Measurements from ENCODE around the gene ZNF189.

ZNF189 gene

GRCh38 chr9:101356619-101357018 lies 42.0 kb upstream of the ZNF189 start:
- H3K4me3 ChIP-seq (replicated peaks; ENCODE audit: low read depth, low read length), result no peak overlapping the region
- TF ChIP-seq, protein P1, sequence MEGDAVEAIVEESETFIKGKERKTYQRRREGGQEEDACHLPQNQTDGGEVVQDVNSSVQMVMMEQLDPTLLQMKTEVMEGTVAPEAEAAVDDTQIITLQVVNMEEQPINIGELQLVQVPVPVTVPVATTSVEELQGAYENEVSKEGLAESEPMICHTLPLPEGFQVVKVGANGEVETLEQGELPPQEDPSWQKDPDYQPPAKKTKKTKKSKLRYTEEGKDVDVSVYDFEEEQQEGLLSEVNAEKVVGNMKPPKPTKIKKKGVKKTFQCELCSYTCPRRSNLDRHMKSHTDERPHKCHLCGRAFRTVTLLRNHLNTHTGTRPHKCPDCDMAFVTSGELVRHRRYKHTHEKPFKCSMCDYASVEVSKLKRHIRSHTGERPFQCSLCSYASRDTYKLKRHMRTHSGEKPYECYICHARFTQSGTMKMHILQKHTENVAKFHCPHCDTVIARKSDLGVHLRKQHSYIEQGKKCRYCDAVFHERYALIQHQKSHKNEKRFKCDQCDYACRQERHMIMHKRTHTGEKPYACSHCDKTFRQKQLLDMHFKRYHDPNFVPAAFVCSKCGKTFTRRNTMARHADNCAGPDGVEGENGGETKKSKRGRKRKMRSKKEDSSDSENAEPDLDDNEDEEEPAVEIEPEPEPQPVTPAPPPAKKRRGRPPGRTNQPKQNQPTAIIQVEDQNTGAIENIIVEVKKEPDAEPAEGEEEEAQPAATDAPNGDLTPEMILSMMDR (IDR thresholded peaks at IDR 0.05; ENCODE audit: low read depth, low read length, missing control alignments), result no peak

DNA sequence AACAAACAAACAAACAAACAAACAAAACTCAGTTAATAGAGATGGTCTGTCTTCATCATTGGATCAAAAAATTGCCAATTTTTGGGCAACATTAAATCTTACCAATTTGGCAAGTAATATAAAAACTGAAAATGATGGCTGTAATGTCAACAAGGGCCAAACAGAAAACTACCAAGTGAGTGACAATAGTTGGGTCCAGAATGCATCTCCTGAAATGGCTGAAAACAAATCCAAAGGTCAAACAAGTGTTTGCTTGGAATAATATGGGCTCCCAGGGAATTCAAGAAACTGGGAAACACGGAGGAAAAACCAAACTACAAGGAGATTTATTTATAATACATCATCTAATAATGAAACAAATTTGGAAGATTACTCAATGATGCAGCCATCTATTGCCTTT lies 39.0 kb upstream of the ZNF189 start:
- TF ChIP-seq, protein P1 (IDR thresholded peaks at IDR 0.05; ENCODE audit: low read depth, low read length, missing control alignments), result no peak
- H3K4me3 ChIP-seq (replicated peaks; ENCODE audit: low read depth, low read length), result no peak overlapping the region
- no peak for DNase-seq (ENCODE audit: extremely low read depth, low read depth)

More at GRCh38 chr9:101356619-101357018, 42.0 kb upstream of the ZNF189 start:
- no peak for DNase-seq (ENCODE audit: extremely low read depth, low read depth)

- no peak overlapping the region for H3K4me3 ChIP-seq (replicated peaks; ENCODE audit: low read depth, low read length)
- TF ChIP-seq, protein P1 (IDR thresholded peaks at IDR 0.05; ENCODE audit: low read depth, low read length, missing control alignments), result no peak
- no peak for DNase-seq (ENCODE audit: extremely low read depth, low read depth)
These were observed 38.0 kb upstream of the ZNF189 start for GRCh38 chr9:101360647-101361046.

DNA sequence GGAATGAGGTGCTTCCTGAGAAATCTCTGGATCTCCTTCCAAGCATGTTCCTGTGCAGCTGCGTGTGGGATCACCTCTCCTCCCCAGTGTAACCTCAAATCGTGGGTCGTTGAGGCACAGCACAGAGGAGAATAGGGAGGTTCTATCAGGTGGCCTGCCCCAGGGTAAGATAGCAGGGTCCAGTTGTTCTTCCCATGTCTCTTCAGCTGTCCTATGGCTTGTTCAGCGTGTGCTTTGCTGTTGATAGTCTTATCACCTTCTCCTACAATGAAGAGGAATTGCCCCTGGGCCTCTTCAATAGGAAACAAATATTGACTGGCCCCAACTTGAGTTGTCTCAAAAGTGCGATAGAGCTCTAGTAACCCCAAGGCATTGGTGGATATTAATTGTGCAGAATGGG lies 36.2 kb upstream of the ZNF189 start:
- no peak for DNase-seq (ENCODE audit: extremely low read depth, low read depth)
- TF ChIP-seq, protein P1 (IDR thresholded peaks at IDR 0.05; ENCODE audit: low read depth, low read length, missing control alignments), result no peak

GRCh38 chr9:101365181-101365580 lies 33.5 kb upstream of the ZNF189 start:
- no peak overlapping the region for H3K4me3 ChIP-seq (replicated peaks; ENCODE audit: low read depth, low read length)
- TF ChIP-seq, protein P1 (IDR thresholded peaks at IDR 0.05; ENCODE audit: low read depth, low read length, missing control alignments), result no peak
- DNase-seq (ENCODE audit: extremely low read depth, low read depth), result no peak

More for the DNA sequence above, 36.2 kb upstream of the ZNF189 start:
- H3K4me3 ChIP-seq (replicated peaks; ENCODE audit: low read depth, low read length), result no peak overlapping the region

GRCh38 chr9:101366038-101366756 lies 32.5 kb upstream of the ZNF189 start:
- DNase-seq (ENCODE audit: extremely low read depth, low read depth), result no peak
- TF ChIP-seq, protein P1 (IDR thresholded peaks at IDR 0.05; ENCODE audit: low read depth, low read length, missing control alignments), result no peak
- no peak overlapping the region for H3K4me3 ChIP-seq (replicated peaks; ENCODE audit: low read depth, low read length)

DNA sequence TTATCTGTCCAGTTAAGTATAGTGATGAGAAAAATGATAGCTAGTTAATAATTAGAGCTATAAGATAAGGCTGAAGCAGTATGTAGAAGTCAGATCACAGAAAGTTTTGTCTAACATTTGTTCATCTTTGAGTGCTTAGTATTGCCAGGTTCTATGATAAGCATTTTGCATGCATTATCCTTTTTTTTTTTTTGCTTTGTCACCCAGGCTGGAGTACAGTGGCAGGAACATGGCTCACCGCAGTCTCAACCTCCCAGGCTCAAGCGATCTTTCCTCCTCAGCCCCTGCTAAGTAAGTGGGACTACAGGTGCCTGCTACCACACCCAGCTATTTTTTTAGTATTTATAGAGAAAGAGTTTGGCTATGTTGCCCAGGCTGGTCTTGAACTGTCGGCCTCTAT lies 31.3 kb upstream of the ZNF189 start:
- no peak overlapping the region for H3K4me3 ChIP-seq (replicated peaks; ENCODE audit: low read depth, low read length)
- DNase-seq (ENCODE audit: extremely low read depth, low read depth), result no peak
- TF ChIP-seq, protein P1 (IDR thresholded peaks at IDR 0.05; ENCODE audit: low read depth, low read length, missing control alignments), result no peak
